Heart right ventricle (tissue), 16 donors: Measurements from ENCODE around the gene CDR2L. TPM values are rescaled to one million over a fixed set of nuclear protein-coding genes. Genes with fewer than 3 reads are reported as not detected.

Experiments
- ATAC-seq, 8 donors: fragments of 200-7000 bp; cut with Tn5 transposase; one replicate each; pipeline ENCODE4 v1.9.1; 2020; ENCODE audit warnings: mild to moderate bottlenecking in 8 of 8, moderate library complexity in 8 of 8, moderate number of reproducible peaks in 1 of 8
- DNase-seq, 2 donors: peaks; one replicate each; pipeline ENCODE4 v3.0.0-alpha.2; 2020
- H3K27ac ChIP-seq, 10 donors: fragments of 200-600 bp; sonication (generic) in 2 of 10; one replicate each; pipeline versions ENCODE4 v1.5.0 to v1.8.0; 2020 to 2022; ENCODE audit warnings: mild to moderate bottlenecking in 3 of 10
- H3K27me3 ChIP-seq, 7 donors: fragments of 200-600 bp; one replicate each; pipeline ENCODE4 v1.8.0; 2021 to 2022; ENCODE audit warnings: mild to moderate bottlenecking in 2 of 7
- H3K36me3 ChIP-seq, 9 donors: fragments of 200-600 bp; sonication (generic) in 1 of 9; one replicate each; pipeline versions ENCODE4 v1.5.0 to v1.8.0; 2020 to 2022; ENCODE audit warnings: mild to moderate bottlenecking in 2 of 9
- H3K4me1 ChIP-seq, 9 donors: fragments of 200-600 bp; sonication (generic) in 1 of 9; one replicate each; pipeline versions ENCODE4 v1.5.0 to v1.8.0; 2020 to 2022; ENCODE audit warnings: mild to moderate bottlenecking in 4 of 9
- H3K4me3 ChIP-seq, 10 donors: fragments of 200-600 bp; sonication (generic) in 2 of 10; one replicate each; pipeline versions ENCODE4 v1.5.0 to v1.8.0; 2020 to 2022; ENCODE audit warnings: mild to moderate bottlenecking in 7 of 10, moderate library complexity in 2 of 10
- H3K9me3 ChIP-seq, 11 donors: fragments of 200-600 bp in 10 of 11; sonication (generic) in 2 of 11; one replicate each; pipeline versions ENCODE4 v1.5.0 to v1.8.0; 2013 to 2022; ENCODE audit warnings: mild to moderate bottlenecking in 2 of 11, control low read depth in 1 of 11, moderate library complexity in 1 of 11
- CTCF ChIP-seq, 9 donors: fragments of 200-600 bp; sonication (generic) in 2 of 9; IDR thresholded peaks; one replicate each; pipeline versions ENCODE4 v1.5.0 to v1.8.0; 2021 to 2022; ENCODE audit warnings: antibody characterized with exemption in 9 of 9, mild to moderate bottlenecking in 5 of 9, moderate library complexity in 1 of 9
- WGBS, 2 donors: extraction: QIAGEN DNeasy Blood & Tissue Kit; methylation state at CpG; one replicate each; pipeline ENCODE4 v1.1.7; 2013; ENCODE audit warnings: inconsistent platforms in 1 of 2; 5-methylcytosine and 5-hydroxymethylcytosine counted together
- intact Hi-C, 10 donors: fragments of 100-400 bp; cut with DNase I; formaldehyde crosslinking; loops; one replicate each; pipeline versions ENCODE4 v1.11.1 to v1.14.2; 2022
- polyA plus RNA-seq, 2 donors: library from polyadenylated mRNA; stranded (reverse); fragments of 200-250 nt; gene quantifications; one replicate each; pipeline ENCODE4 v1.2.3, GENCODE V29; 2013
- total RNA-seq, 10 donors: library from RNA; stranded (reverse); fragmentation: NEBNext Ultra II Directional in 3 of 10; extraction: Animal tissue kit (Norgen Biotek cat#: 25700) in 3 of 10; gene quantifications; one replicate each; pipeline versions ENCODE4 v1.2.1 to v1.2.4, GENCODE V29; 2021 to 2023
- donor health status: Arrhythmogenic right ventricular cardiomyopathy.
- donor health status: ischemic (EF 13 %, LVEDD 7.1; RV severe dilation, severe dysfunction).
- donor health status: healthy with polysubstance abuse.
- donor health status: DM: no; HTN: yes; CAD: no.
- donor health status: DM: no; HTN: no; CAD: no.
- donor health status: ischemic (EF 25% LVEDD 6.9; RV normal size, moderate dysfunction).
- donor health status: ischemic (EF 25% LVEDD 5.7; RV mildly dilated, moderate dysfunction).
- donor health status: healthy.
- donor health status: DM: yes; HTN: yes; CAD: no.
- donor health status: Ischemic cardiomyopathy.
- donor health status: ischemic (EF 35%, LVEDD 5.7; RV mildly dilated, moderate dysfunction).
- donor health status: nonischemic (EF 11% LVEDD 7.7; RV severe dilation, severe dysfunction).
- donor health status: DM: yes; HTN: yes; CAD: no.
- donor health status: PGD.
- donor health status: ischemic (EF 29% LVEDD 5.4; RV normal size, mild dysfunction).
- donor health status: nonischemic (EF 23%, LVEDD 6.1; RV moderate dilation, normal function).

Gene CDR2L
- total and polyA plus RNA-seq, 12 donors: 8.5 to 25.3 (median 14.7) TPM

DNA sequence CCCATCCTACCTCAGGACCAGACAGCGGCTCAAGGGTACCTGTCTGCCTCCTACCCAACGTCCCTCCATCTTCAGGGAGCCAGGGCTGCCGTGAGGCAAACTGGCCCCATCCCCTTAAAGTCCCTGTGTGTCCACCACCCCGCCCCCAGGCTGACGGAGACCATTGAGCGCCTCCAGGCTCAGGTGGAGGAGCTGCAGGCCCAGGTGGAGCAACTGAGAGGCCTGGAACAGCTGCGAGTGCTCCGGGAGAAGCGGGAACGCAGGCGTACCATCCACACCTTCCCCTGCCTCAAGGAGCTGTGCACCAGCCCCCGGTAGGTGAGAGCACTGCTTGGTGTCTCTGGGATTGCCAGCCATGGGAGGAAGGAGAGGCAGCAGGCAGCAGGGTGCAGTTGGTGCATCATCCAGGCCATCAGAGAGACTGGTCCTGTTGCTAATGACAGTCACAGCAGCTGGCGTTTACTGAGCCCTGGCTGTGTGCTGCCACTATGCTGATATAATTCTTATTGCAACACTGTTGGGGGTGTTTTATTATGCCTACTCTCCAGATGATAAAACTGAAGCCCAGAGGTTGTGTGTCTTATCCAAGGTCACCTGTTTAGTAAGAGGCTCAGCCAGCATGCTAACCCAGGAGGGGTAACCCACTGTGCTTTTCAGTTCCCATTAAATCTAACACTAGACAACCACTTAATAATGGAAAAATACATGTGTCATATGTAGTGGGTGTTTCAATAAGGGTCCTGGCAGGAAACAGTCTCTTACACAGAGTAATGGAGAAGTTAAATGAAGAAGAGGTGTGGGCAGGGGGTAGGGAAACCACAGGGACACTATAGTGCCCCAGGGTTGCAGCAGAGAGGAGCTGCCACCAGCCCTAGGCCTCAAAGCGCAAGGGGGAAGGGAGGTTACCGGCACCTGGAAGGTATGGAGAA is 14.7 kb downstream of the CDR2L start:
- 94 to 97% methylated on average over 15 of the region's 15 CpGs for WGBS, 2 donors
- Histone ChIP-seq H3K4me1 (peaks cover 0 to 24% (median 11%) of the 10 kb centered on the region in 9 donors), H3K27ac (no peak overlapping the region), H3K4me3 (no peak overlapping the region), H3K36me3 (peaks cover 0 to 77% (median 46%) of the 10 kb centered on the region in 9 donors), H3K27me3 (no peaks in the 10 kb centered on the region), H3K9me3 (no peaks in the 10 kb centered on the region)
- TF ChIP-seq CTCF (IDR thresholded peaks at IDR 0.05): no peak
- ATAC-seq (no peak), DNase-seq (no peak)
- intact Hi-C loops: no loop called here

- no peak overlapping the region for H3K27ac ChIP-seq
- intact Hi-C loops: no loop called here
- TF ChIP-seq CTCF (IDR thresholded peaks at IDR 0.05): no peak
- no peaks in the 10 kb centered on the region for H3K9me3 ChIP-seq
- 88 to 90% methylated on average over 76 of the region's 76 CpGs for WGBS, 2 donors
- H3K36me3 ChIP-seq: peaks cover 0 to 73% (median 46%) of the 10 kb centered on the region in 9 donors
- no peaks in the 10 kb centered on the region for H3K27me3 ChIP-seq
- no peak for DNase-seq
- H3K4me3 ChIP-seq: no peak overlapping the region
- ATAC-seq: no peak
- H3K4me1 ChIP-seq: peaks cover 0 to 20% (median 10%) of the 10 kb centered on the region in 9 donors
Measured at GRCh38 chr17:75003070-75003956, 15.9 kb downstream of the CDR2L start.

DNA sequence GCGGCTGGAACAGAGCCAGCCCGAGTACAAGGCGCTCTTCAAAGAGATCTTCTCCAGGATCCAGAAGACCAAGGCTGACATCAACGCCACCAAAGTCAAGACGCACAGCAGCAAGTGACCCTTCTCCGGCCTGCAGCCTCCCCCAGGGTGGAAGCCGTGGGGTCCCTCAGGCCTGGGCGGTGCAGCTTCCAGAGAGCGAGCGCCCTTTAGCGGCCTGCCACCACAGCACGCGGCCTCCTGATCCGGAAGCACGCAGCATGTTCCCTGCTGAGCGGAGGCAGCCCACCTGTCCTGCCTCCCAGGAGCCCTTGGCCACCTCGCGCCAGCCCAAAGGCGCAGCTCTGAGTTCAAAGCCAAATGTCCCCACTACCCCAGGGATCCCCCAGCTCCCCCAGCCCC is 16.5 kb downstream of the CDR2L start:
- ATAC-seq (no peak), DNase-seq (no peak)
- 95% methylated on average over 19 of the region's 19 CpGs for WGBS, 2 donors
- no peak overlapping the region for H3K27ac ChIP-seq
- H3K4me3 ChIP-seq: no peak overlapping the region
- no peaks in the 10 kb centered on the region for H3K9me3 ChIP-seq
- H3K36me3 ChIP-seq: peaks cover 0 to 73% (median 46%) of the 10 kb centered on the region in 9 donors
- peaks cover 0 to 13% (median 6%) of the 10 kb centered on the region in 9 donors for H3K4me1 ChIP-seq
- intact Hi-C loops: no loop called here
- no peaks in the 10 kb centered on the region for H3K27me3 ChIP-seq
- no peak for TF ChIP-seq CTCF (IDR thresholded peaks at IDR 0.05)

GRCh38 chr17:75004371-75004770 is 16.9 kb downstream of the CDR2L start:
- H3K27me3 ChIP-seq: no peaks in the 10 kb centered on the region
- DNase-seq (no peak), ATAC-seq (no peak)
- peaks cover 0 to 71% (median 46%) of the 10 kb centered on the region in 9 donors for H3K36me3 ChIP-seq
- WGBS, 2 donors: 98 to 100% methylated on average over 3 of the region's 3 CpGs
- no peak for TF ChIP-seq CTCF (IDR thresholded peaks at IDR 0.05)
- peaks cover 0 to 9% (median 4%) of the 10 kb centered on the region in 9 donors for H3K4me1 ChIP-seq
- intact Hi-C loops: no loop called here
- H3K9me3 ChIP-seq: no peaks in the 10 kb centered on the region
- H3K27ac ChIP-seq: no peak overlapping the region
- H3K4me3 ChIP-seq: no peak overlapping the region
